Measurements from ENCODE around the gene IKZF4.
"Not testable (repeated sequence)": the region's sequence is repeated elsewhere in the genome, so short reads cannot be mapped to it uniquely, and the experiment has no call there.

IKZF4 gene

GRCh38 chr12:56040151-56040550 is 19.3 kb downstream of the IKZF4 start:
- DNase-seq = no peak

GRCh38 chr12:56040963-56041551 is 20.2 kb downstream of the IKZF4 start:
- DNase-seq = no peak

- peak; percentile 100 for DNase-seq
Observed at GRCh38 chr12:56041552-56042429, 20.9 kb downstream of the IKZF4 start, which contains the start of gene RPS26. Gene RPS26 (plus strand): TSS chr12:56041918. CDS start chr12:56042167, 249 bp downstream.

- not testable (repeated sequence) for DNase-seq
Observed at GRCh38 chr12:56042430-56042813, 21.6 kb downstream of the IKZF4 start.

GRCh38 chr12:56042843-56043242 is 22.0 kb downstream of the IKZF4 start:
- no peak for DNase-seq

- no peak for DNase-seq
Observed at GRCh38 chr12:56046027-56046780, 25.4 kb downstream of the IKZF4 start.

GRCh38 chr12:56053407-56053893 is 32.6 kb downstream of the IKZF4 start:
- no peak for DNase-seq

- peak; percentile 81 for DNase-seq
Observed at GRCh38 chr12:56059964-56060363, 39.1 kb downstream of the IKZF4 start.

- DNase-seq = no peak
Observed at GRCh38 chr12:56061982-56062381, 41.1 kb downstream of the IKZF4 start.

GRCh38 chr12:56062996-56063395 is 42.2 kb downstream of the IKZF4 start:
- peak; percentile 54 for DNase-seq

GRCh38 chr12:56071648-56072047 is 50.8 kb downstream of the IKZF4 start:
- DNase-seq = peak; percentile 73

- DNase-seq = no peak
Observed at GRCh38 chr12:56074396-56074795, 53.6 kb downstream of the IKZF4 start.

- not testable (repeated sequence) for DNase-seq
Observed at GRCh38 chr12:56077966-56078365, 57.1 kb downstream of the IKZF4 start.

GRCh38 chr12:56078427-56078826 is 57.6 kb downstream of the IKZF4 start:
- no peak for DNase-seq

GRCh38 chr12:56078931-56079722 is 58.3 kb downstream of the IKZF4 start:
- DNase-seq = peak; percentile 79

- DNase-seq = peak; percentile 85
Observed at GRCh38 chr12:56079723-56080555, 59.1 kb downstream of the IKZF4 start, which contains the start of gene ERBB3. Gene ERBB3 (plus strand): TSS chr12:56080165. CDS start chr12:56080301, 136 bp downstream.

GRCh38 chr12:56080556-56081138 is 59.8 kb downstream of the IKZF4 start:
- no peak for DNase-seq

GRCh38 chr12:56081393-56082347 is 60.8 kb downstream of the IKZF4 start:
- no peak for DNase-seq

- DNase-seq = no peak
Observed at GRCh38 chr12:56082382-56082781, 61.5 kb downstream of the IKZF4 start.
